Heart left ventricle (tissue), 13 donors: ENCODE results near the gene LYRM4.

Experiments used
- POLR2A ChIP-seq, 2 donors: fragments of 450-650 bp; IDR thresholded peaks; one replicate each; pipeline ENCODE4 v1.6.1; 2017; ENCODE audit warnings: antibody characterized with exemption in 2 of 2, mild to moderate bottlenecking in 2 of 2, moderate library complexity in 2 of 2
- TF ChIP-seq, protein P1 (sequence below), 12 donors: fragments of 200-600 bp; sonication (generic) in 4 of 12; IDR thresholded peaks; one replicate each; pipeline versions ENCODE4 v1.5.0 to v1.8.0; 2018 to 2022; ENCODE audit warnings: antibody characterized with exemption in 12 of 12, mild to moderate bottlenecking in 5 of 12
- donor health status: ischemic (EF 13 %, LVEDD 7.1; RV severe dilation, severe dysfunction).
- donor health status: DM: no; HTN: yes; CAD: no.
- donor health status: DM: no; HTN: no; CAD: no.
- donor health status: ischemic (EF 25% LVEDD 6.9; RV normal size, moderate dysfunction).
- donor health status: ischemic (EF 25% LVEDD 5.7; RV mildly dilated, moderate dysfunction).
- donor health status: ischemic (EF 35%, LVEDD 5.7; RV mildly dilated, moderate dysfunction).
- donor health status: nonischemic (EF 11% LVEDD 7.7; RV severe dilation, severe dysfunction).
- donor health status: DM: yes; HTN: yes; CAD: no.
- donor health status: PGD.
- donor health status: ischemic (EF 29% LVEDD 5.4; RV normal size, mild dysfunction).
- donor health status: nonischemic (EF 23%, LVEDD 6.1; RV moderate dilation, normal function).

GRCh38 chr6:5192135-5192794 lies 68.5 kb downstream of the LYRM4 start:
- TF ChIP-seq, protein P1, sequence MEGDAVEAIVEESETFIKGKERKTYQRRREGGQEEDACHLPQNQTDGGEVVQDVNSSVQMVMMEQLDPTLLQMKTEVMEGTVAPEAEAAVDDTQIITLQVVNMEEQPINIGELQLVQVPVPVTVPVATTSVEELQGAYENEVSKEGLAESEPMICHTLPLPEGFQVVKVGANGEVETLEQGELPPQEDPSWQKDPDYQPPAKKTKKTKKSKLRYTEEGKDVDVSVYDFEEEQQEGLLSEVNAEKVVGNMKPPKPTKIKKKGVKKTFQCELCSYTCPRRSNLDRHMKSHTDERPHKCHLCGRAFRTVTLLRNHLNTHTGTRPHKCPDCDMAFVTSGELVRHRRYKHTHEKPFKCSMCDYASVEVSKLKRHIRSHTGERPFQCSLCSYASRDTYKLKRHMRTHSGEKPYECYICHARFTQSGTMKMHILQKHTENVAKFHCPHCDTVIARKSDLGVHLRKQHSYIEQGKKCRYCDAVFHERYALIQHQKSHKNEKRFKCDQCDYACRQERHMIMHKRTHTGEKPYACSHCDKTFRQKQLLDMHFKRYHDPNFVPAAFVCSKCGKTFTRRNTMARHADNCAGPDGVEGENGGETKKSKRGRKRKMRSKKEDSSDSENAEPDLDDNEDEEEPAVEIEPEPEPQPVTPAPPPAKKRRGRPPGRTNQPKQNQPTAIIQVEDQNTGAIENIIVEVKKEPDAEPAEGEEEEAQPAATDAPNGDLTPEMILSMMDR (IDR thresholded peaks at IDR 0.05): no peak
- TF ChIP-seq POLR2A (IDR thresholded peaks at IDR 0.05): no peak
